ENCODE results near the gene NPIPB6. TPM values are rescaled to one million over a fixed set of nuclear protein-coding genes. Genes with fewer than 3 reads are reported as not detected.

Gene NPIPB6
- total RNA-seq, 1 experiment from 2014 or later, result 2.1 TPM

DNA sequence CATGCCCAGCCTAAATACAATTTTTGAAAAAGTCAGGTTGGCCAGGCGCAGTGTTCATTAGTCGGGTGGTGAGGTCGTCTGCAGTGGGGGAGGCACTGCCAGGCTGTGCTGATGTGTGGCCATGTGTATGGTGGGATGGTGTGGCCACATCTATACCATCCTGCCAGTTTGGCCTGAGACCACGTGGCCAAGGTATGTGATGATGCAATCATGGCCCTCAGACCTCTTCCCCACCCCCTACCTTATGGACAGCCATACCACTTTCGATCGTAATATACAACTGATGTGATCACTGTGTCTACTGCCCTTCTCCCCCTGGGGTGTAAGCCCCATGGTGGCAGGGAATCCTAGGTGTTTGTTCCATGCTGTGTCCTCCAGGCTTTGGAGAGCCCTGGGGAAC is 47.3 kb downstream of the NPIPB6 start:
- no peak overlapping the region for H2AFZ ChIP-seq (ENCODE audit: low read depth, low read length, poor library complexity, severe bottlenecking)
- no peak overlapping the region for H3K9ac ChIP-seq (ENCODE audit: low read length)
- ATAC-seq (no peak), DNase-seq (ENCODE audit: low read depth, low spot score) (no peak)
- ChIA-PET CTCF (interaction anchor here (1.1 to 2.4 kb wide), 3 partner anchors 13 to 38 kb away, joined by 3 to 10 read pairs (median 6); no protein-coding TSS in a partner anchor), POLR2A (interaction anchor here (0.7 kb wide), 1 partner anchor 496 kb away, joined by 6 read pairs; no protein-coding TSS in a partner anchor), RAD21 (ENCODE audit: low non-redundant PET in 1 of 2, low total read pairs in 2 of 2, uncharacterized antibody in 2 of 2, unreplicated experiment in 2 of 2) (no interaction called here)
- intact Hi-C loops (cut with micrococcal nuclease), result no loop called here
- H3K9me2 ChIP-seq (ENCODE audit: insufficient read depth), result no peaks in the 10 kb centered on the region
- no peak for TF ChIP-seq EGR1 (IDR thresholded peaks at IDR 0.05; ENCODE audit: low read depth)
- TF ChIP-seq, protein P1, sequence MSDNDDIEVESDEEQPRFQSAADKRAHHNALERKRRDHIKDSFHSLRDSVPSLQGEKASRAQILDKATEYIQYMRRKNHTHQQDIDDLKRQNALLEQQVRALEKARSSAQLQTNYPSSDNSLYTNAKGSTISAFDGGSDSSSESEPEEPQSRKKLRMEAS (IDR thresholded peaks at IDR 0.05), result 0 out of 2 replicates have a peak, but pooled peaks have one; percentile 47
- no TSS peak for BruUV-seq (replicated peaks)
- peaks cover 4 to 10% of the 10 kb centered on the region in 2 experiments; a peak in 2 of 4 replicates for H3K4me1 ChIP-seq (ENCODE audit: control insufficient read depth in 1 of 2, insufficient read depth in 2 of 2, low read length in 2 of 2)
- peaks cover 0 to 4% of the 10 kb centered on the region in 2 experiments; a peak in 1 of 4 replicates for H3K36me3 ChIP-seq (ENCODE audit: control insufficient read depth in 1 of 2, insufficient read depth in 2 of 2, low read length in 2 of 2)
- H3K27me3 ChIP-seq (ENCODE audit: insufficient read depth, low read length), result no peaks in the 10 kb centered on the region
- no peak overlapping the region for H3K4me2 ChIP-seq (ENCODE audit: low read length)
- H3K9me3 ChIP-seq (ENCODE audit: control insufficient read depth in 1 of 2, insufficient read depth in 1 of 2, low read depth in 1 of 2, low read length in 2 of 2), result no peaks in the 10 kb centered on the region
- H4K20me1 ChIP-seq (ENCODE audit: insufficient read depth), result no peaks in the 10 kb centered on the region
- no peak overlapping the region for H3K27ac ChIP-seq (ENCODE audit: low read depth, low read length)
- H3K4me3 ChIP-seq (replicated peaks in 1 of 2; ENCODE audit: low read depth in 1 of 2, low read length in 2 of 2), result no peak overlapping the region
- H3K79me2 ChIP-seq (ENCODE audit: insufficient read depth, low read length), result no peaks in the 10 kb centered on the region

DNA sequence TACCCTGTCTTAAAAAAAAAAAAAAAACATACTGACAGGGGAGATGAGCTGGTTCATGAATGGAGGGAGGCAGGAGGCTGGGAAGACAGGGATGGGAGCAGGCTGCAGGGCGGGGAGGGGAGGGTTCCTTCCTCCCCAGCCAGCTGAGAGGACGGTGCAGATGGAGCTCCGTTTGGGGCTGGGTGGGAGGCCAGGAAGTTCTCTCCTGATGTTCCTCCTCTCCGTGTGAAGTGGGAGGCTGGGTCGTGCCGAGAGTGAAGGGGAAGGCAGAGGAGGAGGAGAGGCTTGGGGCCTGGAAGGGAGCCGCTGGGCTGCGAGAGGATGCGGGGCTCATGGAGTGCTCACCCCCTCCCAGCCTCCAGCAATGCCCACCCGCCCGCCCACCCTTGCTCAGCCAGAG is 49.7 kb downstream of the NPIPB6 start:
- ATAC-seq (no peak), DNase-seq (ENCODE audit: low read depth, low spot score) (no peak)
- intact Hi-C loops (cut with micrococcal nuclease), result no loop called here
- ChIA-PET RAD21 (ENCODE audit: low non-redundant PET in 1 of 2, low total read pairs in 2 of 2, uncharacterized antibody in 2 of 2, unreplicated experiment in 2 of 2) (no interaction called here), POLR2A (no interaction called here), CTCF (interaction anchor here (0.8 kb wide), 1 partner anchor 8 kb away, joined by 4 read pairs; no protein-coding TSS in a partner anchor)
- H3K4me2 ChIP-seq (ENCODE audit: low read length), result no peak overlapping the region
- BruUV-seq (replicated peaks), result no TSS peak
- H3K4me1 ChIP-seq (ENCODE audit: control insufficient read depth in 1 of 2, insufficient read depth in 2 of 2, low read length in 2 of 2), result peaks cover 4 to 13% of the 10 kb centered on the region in 2 experiments; a peak in 2 of 4 replicates
- no peaks in the 10 kb centered on the region for H3K27me3 ChIP-seq (ENCODE audit: insufficient read depth, low read length)
- H3K4me3 ChIP-seq (replicated peaks in 1 of 2; ENCODE audit: low read depth in 1 of 2, low read length in 2 of 2), result no peak overlapping the region
- H2AFZ ChIP-seq (ENCODE audit: low read depth, low read length, poor library complexity, severe bottlenecking), result no peak overlapping the region
- H3K9ac ChIP-seq (ENCODE audit: low read length), result no peak overlapping the region
- H3K9me2 ChIP-seq (ENCODE audit: insufficient read depth), result no peaks in the 10 kb centered on the region
- no peak overlapping the region for H3K27ac ChIP-seq (ENCODE audit: low read depth, low read length)
- TF ChIP-seq CEBPB (IDR thresholded peaks at IDR 0.05; ENCODE audit: low read depth) (no peak), TCF7L2 (IDR thresholded peaks at IDR 0.05; ENCODE audit: borderline replicate concordance, extremely low read depth, insufficient read depth, insufficient read length) (no peak), YY1 (IDR thresholded peaks at IDR 0.05; ENCODE audit: extremely low read depth, insufficient replicate concordance, low read depth, low read length) (no peak), RAD21 (IDR thresholded peaks at IDR 0.05; ENCODE audit: low read depth) (no peak)
- TF ChIP-seq, protein P2, sequence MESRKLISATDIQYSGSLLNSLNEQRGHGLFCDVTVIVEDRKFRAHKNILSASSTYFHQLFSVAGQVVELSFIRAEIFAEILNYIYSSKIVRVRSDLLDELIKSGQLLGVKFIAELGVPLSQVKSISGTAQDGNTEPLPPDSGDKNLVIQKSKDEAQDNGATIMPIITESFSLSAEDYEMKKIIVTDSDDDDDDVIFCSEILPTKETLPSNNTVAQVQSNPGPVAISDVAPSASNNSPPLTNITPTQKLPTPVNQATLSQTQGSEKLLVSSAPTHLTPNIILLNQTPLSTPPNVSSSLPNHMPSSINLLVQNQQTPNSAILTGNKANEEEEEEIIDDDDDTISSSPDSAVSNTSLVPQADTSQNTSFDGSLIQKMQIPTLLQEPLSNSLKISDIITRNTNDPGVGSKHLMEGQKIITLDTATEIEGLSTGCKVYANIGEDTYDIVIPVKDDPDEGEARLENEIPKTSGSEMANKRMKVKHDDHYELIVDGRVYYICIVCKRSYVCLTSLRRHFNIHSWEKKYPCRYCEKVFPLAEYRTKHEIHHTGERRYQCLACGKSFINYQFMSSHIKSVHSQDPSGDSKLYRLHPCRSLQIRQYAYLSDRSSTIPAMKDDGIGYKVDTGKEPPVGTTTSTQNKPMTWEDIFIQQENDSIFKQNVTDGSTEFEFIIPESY (IDR thresholded peaks at IDR 0.05; ENCODE audit: extremely low read depth, insufficient replicate concordance, low read length), result no peak
- H3K36me3 ChIP-seq (ENCODE audit: control insufficient read depth in 1 of 2, insufficient read depth in 2 of 2, low read length in 2 of 2), result no peaks in the 10 kb centered on the region
- H3K79me2 ChIP-seq (ENCODE audit: insufficient read depth, low read length), result no peaks in the 10 kb centered on the region
- H3K9me3 ChIP-seq (ENCODE audit: control insufficient read depth in 1 of 2, insufficient read depth in 1 of 2, low read depth in 1 of 2, low read length in 2 of 2), result no peaks in the 10 kb centered on the region
- no peaks in the 10 kb centered on the region for H4K20me1 ChIP-seq (ENCODE audit: insufficient read depth)
